Measurements from ENCODE around the gene PSPH.

DNA sequence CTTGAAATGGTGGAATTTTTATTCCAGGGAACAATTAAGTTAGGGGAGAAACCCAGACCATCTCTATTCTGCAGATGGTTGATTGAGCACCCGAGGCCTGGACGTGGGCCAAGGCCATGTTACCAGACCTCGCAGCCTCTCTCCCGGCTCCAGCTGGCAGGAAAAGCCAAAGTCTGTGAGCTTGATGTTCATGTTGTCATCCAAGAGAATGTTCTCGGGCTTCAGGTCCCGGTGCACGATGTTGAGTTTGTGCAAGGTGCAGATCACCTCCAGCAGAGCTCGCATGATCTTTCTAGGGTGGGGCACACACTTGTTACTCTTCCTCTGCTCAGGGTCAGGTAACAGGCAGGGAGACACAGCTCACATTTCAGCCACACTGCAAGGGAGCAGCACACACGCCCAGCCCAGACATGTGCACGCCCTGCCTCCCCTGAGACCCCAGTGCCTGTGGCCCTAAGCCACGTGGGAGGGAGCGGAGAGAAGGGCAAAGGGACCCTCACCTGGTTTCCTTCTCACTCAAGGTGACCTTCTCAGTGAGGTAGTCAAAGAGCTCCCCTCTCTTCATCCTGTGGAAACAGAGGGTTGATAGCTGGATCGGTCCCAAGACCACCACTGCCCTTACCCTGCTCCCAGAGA lies 32.0 kb upstream of the PSPH start:
- no peak for TF ChIP-seq EZH2 (IDR thresholded peaks at IDR 0.05)
- no peak for TF ChIP-seq POLR2AphosphoS5 (IDR thresholded peaks at IDR 0.05; ENCODE audit: borderline replicate concordance, low read depth, low read length)
- TF ChIP-seq FOXP2 (optimal IDR thresholded peaks at IDR 0.05; ENCODE audit: control extremely low read depth, extremely low read length, insufficient read depth): no peak

Data from SK-N-MC (cell line).